Measurements from ENCODE around the gene VMP1.

The VMP1 gene

DNA sequence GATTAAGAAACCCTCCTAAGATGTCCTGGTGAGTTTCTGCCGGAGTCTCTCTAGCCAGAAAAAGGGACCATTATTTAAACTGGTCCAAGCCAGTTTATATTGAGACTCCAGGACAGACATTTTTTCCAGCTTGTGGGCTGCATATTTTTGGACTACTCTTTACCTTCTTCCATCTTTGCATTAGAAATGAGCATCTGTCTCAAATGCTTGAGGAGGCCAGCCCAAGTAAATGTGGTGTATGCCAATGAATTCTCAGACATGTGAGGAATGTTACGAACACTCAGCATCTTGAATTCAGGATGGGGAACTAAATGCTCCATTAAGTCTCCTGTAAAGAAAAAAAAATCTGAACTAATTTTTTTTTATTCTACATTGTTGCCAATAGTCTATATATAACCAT lies 166.9 kb downstream of the VMP1 start:
- DNase-seq, result no peak

DNA sequence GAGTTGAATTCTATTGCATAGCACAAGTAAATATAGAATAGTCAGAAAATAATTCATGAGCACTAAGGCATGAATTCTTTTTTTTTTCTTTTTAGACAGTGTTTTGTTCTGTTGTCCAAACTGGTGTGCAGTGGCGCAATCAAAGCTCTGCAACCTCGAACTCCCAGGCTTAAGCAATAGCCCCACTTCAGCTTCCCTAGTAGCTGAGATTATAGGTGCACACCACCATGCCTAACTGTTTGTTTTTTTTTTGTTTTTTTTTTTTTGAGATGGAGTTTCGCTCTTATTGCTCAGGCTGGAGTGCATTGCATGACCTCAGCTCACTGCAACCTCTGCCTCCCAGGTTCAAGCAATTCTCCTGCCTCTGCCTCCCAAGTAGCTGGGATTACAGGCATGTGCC lies 168.7 kb downstream of the VMP1 start:
- no peak for DNase-seq

DNA sequence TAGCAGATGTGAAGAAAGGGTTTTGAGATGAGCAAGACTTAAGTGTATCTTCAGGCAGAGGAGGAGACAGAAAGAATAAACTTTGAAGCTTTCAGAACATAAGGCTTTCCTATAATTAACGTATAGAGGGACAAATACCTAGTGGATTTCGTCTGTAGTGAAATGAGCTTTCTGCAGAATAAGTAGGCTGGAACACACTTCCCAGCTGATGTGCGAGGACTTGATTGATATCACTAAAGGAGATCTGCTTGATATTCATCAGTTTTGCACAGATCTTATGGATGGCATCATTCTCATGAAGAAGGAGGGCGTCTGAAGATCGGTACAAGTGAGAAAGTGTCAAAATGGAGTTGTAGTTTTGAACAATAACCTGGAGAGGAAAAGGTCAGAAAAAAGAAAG lies 170.5 kb downstream of the VMP1 start:
- DNase-seq, result no peak

DNA sequence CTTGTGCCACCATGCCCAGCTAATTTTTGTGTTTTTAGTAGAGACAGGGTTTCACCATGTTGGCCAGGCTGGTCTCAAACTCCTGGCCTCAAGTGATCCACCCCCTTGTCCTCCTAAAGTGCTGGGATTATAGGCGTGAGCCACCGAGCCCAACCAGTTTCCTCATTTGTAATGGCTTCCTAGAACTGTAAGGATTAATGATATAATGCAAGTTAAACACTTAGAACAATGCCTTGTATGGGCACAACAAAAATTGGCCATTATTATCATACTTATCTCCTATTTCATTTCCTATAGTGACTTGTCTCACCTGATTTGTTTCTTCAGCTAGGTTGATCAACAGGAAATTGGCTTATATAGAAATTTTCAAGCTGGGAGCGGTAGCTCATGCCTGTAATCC lies 171.2 kb downstream of the VMP1 start:
- no peak for DNase-seq

DNA sequence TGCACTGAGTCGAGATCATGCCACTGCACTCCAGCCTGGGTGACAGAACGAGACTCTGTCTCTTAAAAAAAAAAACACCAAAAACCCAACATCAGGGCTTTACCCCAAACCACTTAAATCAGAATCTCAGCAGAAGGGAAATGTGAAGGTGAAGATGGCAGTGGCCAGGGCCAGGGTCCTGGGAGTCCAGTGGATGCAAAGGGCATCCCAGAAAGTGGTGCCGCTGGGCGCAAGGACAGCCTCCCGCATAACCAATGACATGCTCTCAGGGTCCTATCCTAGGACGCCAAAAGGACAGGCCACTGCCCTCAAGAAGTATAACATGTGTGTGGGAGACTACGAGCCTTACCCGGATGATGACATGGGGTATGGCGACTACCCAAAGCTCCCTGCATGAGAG lies 177.4 kb downstream of the VMP1 start:
- no peak for DNase-seq

DNA sequence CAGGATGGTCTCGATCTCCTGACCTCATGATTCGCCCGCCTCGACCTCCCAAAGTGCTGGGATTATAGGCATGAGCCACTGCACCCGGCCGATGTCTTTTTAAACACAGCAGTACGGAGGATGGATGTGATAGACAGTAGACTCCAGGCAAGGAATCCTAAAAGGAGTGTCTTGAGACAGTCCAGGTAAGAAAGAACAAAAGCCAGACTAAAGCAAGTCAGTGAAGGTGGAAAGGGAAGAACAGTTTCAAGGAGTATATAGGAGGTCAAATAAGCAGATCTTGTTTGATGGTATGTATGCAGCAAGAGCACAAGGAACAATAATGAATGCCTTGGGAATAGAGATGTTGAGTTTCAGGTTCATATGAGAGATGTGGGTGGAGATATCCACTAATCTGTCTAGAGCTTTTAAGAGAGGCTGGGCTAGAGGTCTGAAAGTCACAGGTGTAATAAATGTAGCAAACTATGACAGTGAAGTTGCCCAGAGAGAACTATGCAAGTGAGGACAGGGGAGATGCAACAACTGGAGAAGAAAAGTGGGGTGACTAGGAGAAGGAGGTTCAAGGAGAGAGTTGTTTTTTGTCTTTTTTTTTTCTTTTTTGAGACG lies 180.8 kb downstream of the VMP1 start:
- no peak for DNase-seq

DNA sequence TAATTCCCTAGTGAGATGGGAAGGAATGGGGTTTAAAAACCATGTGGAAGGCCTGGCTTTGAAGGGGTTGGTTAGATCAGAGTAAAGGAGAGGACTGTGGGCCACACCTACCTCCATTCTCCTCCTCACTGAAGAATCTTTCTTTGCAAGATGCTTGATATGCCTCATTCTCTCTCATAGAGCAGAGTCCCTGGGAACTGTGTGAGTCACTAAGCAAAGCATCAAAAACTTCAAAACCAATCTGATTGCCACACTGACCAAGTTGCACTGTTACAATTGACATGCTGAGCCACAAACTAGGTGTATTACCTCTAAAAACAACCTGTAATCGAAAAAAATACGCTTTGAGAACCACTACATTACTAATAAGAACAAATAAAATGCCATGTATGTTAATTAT lies 183.3 kb downstream of the VMP1 start:
- no peak for DNase-seq
